NCI-H1417 (cell line): ENCODE results near the gene ODF4.
"Not testable (repeated sequence)": the region's sequence is repeated elsewhere in the genome, so short reads cannot be mapped to it uniquely, and the experiment has no call there.

Experiments used
- DNase-seq, 3 experiments: peaks; one replicate each; lab custom pipeline; 2025; lab: John Stamatoyannopoulos, UW

Gene ODF4

GRCh38 chr17:8326511-8327302 lies 12.9 kb upstream of the ODF4 start:
- DNase-seq: peak in 2 of 3 experiments; percentile 9 to 41

DNA sequence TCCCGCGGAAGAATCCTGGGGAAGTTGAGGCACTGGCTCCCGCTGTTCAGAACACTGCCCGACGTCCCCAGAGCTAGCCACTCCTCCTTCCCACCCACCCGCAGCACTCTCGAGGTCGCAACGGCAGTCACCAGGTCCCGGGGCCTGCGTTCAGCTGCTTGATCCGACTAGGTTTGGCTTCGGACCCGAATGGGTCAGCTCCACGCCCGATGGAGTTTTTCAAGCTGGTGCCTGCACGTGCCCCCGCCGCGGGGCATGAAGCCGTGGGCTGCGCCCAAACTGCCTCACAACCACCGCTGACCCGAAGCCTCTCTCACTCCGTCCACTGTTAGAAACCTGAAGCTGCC lies 12.4 kb upstream of the ODF4 start:
- DNase-seq: no peak

GRCh38 chr17:8332128-8332527 lies 7.5 kb upstream of the ODF4 start:
- DNase-seq: no peak

GRCh38 chr17:8332688-8333087 lies 7.0 kb upstream of the ODF4 start:
- peak in 1 of 3 experiments; percentile 1 for DNase-seq

DNA sequence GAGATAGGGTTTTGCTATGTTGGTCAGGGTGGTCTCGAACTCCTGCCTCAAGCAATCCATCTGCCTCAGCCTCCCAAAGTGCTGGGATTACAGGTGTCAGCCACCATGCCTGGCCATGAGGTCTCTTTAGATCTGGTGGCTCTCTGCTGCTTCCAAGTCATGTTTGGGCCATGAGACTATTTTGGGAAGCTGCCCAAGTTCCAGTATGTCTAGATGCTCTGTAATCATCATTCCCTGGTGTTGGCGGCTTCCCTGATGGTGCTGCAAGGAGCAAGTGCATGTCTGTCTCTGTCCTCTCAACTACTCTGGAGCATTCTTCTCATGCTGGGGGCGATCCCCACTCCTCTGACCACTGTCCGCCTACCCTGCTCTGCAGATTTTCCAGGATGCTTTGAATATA lies 6.4 kb upstream of the ODF4 start:
- no peak for DNase-seq

DNA sequence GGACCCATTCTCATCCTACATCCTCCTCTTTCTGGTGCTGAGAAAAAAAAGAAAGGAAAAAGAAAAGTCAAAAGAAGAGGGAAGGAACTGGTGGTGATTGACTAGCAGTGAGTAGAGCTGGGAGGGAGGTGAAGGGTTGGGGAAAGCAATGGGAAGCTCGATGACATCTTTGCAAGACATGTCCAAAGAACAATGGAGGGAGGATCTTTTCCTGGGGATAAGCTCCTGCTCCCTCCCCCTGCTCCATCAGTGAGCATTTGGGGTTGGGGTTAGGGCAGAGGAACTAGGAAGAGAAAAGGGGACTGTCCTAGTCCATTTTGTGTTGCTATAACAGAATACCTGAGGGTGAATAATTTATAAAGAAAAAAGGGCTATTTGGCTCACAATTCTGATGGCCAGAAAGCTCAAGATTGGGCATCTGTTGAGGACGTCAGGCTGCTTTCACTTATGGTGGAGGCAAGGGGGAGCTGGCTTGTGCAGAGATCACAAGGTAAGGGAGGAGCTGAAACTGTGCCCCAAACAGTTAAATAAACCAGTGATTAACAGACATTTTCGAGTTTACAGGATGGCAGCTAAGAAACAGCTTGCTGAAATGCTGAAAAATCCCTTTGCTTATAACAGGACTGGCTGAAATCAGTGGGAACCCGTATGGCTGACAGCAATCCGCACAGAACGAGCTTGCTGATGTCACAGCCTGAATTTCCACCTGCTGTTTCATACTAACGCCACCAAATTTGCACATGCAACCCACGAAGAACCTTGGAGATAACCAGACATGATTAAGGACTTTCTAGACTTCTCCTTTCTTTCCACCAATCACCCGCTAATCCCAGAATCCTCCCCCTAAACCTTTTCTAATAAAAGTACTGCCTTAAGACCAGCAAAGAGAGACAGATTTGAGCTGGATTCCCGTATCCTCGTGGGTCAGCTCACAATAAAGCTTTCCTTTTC lies 1.6 kb upstream of the ODF4 start:
- DNase-seq: peak in 1 of 3 experiments; percentile 1

- DNase-seq: no peak
These were observed 893 bp upstream of the ODF4 start for GRCh38 chr17:8338753-8339140.

- no peak for DNase-seq
These were observed 1.8 kb downstream of the ODF4 start for GRCh38 chr17:8341456-8341855.

DNA sequence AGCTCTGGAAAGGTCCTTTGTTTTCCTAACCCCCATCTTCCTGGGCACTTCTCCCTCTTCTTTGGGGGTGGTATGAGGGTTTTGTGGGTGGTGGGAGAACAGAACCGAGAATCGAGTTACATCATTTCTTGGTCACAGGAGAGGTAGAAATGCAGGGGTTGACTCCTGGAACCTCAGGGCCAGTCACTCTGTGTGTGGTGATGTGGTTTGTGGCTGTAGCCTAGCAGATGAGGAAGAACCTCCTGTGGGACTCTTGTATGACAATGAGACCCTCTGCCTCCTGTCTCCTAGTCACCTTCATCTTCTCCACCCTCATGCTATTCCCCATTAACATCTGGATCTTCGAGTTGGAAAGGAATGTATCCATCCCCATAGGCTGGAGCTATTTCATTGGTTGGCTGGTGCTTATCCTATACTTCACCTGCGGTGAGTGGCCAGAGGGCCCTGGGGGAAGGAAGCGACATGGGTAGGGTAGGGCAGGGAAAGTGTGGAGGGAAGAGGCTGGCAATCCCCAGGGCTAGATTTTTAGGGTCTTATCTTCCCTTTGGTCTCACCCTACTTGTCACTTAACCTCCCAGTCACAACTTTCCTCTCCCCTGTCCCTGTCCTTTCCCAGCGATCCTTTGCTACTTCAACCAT lies 5.5 kb downstream of the ODF4 start:
- no peak for DNase-seq

- DNase-seq: no peak
These were observed 6.5 kb downstream of the ODF4 start for GRCh38 chr17:8345951-8346665.

DNA sequence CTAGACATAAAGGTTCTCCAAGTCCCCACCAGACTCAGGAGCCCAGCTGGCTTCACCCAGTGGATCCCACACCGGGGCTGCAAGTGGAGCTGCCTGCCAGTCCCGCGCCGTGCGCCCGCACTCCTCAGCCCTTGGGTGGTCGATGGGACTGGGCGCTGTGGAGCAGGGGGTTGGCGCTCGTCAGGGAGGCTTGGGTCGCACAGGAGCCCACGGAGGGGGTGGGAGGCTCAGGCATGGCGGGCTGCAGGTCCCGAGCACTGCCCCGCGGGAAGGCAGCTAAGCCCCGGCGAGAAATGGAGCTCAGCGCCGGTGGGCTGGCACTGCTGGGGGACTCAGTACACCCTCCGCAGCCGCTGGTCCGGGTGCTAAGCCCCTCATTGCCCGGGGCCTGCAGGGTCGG lies 7.4 kb downstream of the ODF4 start:
- not testable (repeated sequence) for DNase-seq

DNA sequence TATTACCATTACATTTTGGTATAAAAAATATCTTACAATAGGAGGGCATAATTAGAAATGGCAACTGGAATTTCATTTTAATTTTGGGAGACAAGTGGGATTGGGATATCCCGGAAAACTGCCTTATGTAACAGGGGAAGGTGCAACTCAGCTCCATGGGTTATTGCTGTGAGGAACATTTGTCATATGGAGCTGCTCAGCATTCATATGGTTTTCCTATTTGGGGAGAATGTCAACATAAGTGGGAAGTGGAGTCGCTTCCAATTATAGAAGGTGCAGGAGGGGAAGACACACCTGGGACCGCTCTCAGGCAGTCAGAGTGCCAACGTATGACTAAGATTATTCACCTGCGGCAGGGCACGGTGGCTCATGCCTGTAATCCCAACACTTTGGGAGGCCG lies 10.7 kb downstream of the ODF4 start:
- no peak for DNase-seq

DNA sequence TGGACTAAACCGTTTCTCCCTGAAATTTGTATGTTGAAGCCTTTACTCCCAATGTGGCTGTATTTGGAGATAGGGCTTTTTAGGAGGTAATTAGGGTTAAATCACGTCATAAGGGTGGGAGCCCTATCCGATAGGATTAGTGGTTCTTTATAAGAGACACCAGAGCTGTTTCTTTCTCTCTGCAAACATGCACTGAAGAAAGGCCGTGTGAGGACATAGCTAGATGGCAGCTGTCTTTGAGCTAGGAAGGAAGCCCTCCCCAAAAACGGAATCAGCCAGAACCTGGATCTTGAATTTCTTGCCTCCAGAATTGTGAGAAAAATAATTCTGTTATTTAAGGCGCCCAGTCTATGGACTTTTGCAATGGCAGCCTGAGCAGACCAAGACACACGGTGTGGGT lies 14.1 kb downstream of the ODF4 start:
- no peak for DNase-seq

GRCh38 chr17:8354236-8354635 lies 14.6 kb downstream of the ODF4 start:
- no peak for DNase-seq

DNA sequence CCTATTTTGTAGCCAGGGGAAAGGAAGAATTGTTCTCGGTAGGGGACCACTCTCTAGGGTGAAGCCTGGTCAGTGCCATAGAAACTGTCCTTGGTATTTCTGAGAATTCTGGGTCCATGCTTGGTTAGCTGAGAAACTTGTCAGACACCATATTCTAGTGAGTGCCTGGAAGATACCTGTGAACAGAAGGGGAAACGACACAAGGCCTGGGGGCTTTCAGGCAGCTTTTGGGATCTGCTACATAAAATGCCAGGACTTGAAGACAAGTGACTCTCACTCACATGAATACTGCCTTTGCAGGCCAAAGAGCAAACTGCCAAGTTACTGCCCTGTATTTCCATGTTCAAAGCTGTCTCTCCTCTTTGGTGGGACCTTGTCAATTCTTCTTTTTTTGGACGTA lies 18.3 kb downstream of the ODF4 start:
- DNase-seq: no peak

DNA sequence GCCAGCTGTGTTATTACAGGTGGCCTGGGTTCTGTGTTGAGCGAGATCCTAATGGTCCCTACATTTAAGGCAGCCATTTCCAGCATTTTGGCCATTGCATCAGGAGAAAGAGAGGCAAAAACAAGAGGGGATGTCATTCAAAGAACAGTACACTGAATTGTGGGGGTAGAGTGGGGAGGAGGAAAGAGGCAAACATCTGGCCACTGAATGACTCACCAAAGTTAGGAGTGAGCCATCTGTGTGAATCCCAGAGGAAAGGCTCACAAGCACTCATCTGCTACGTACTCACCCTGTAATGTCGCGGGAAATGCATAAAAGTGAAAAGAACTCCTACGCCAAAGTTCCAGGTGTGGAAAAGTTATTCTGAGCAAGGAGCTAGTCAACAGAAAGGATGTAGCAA lies 20.1 kb downstream of the ODF4 start:
- peak in 2 of 3 experiments; percentile 4 to 46 for DNase-seq

DNA sequence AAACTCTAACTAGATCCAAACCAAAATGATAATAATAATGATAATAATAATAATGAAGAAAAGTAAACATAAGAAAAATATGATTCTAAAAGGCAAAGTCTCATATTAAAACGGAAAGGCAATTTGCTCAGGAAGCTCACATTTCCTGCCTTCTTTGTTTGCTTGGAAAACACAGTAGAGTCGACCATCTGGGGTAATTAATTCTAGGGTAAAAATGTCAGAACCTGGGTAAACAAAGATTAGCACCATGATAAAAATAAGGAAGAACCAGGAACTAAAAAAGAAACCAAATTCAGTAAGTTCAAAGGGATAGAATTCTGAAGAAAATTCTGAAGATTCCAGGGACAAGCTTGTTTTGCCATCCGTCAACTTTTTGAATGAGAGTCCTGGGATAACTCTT lies 20.6 kb downstream of the ODF4 start:
- DNase-seq: peak in 1 of 3 experiments; percentile 46

GRCh38 chr17:8360751-8361150 lies 21.1 kb downstream of the ODF4 start:
- no peak for DNase-seq

DNA sequence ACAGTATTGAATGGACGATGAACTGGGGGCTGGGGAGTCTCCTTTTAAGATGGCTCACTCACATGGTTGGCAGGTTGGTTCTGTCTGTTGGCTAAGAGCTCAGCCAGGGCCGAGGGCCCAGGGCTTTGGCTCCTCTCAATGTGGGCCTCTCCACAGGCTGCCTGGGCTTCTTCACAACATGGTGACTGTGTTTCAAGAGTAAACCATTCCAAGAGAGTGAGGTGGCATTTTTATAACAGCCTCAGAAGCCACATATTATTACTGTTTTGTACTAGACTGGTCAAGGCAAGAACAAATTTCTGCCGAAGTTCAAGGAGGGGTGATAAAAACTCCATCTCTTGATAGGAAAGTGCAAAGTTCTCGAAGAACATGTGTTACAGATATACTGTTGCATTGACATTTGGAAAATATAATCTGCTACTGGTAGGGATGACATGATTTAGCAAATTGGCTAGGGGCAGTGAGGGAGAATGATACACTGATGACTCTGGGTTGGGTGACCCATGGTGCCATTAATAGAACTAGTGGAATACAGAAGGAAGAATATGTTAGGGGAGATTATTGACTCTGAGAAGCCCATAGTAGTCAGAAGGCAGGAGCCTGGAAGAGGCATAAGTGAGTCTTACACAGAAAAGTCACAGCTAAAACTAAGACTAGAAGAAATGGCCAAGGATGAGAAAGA lies 23.2 kb downstream of the ODF4 start:
- DNase-seq: no peak

DNA sequence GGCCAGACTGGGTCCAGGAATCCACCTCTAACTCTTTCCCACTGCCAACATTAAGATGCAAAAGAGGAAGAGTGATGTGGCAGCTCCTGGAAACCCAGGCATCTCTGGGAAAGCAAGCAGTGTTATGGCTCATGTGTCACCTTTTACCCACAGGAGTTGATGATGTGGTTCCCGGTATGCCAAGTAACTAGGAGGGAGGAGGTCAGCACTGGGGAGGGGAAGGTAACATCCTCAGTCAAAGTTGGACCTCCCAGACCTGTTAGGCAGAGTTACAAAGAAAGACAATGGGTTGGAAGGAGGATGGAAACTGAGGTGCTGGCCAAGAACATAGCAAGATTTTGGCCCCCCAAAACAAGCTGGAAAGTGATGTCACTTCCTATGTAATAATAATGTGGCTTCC lies 25.5 kb downstream of the ODF4 start:
- DNase-seq: no peak

DNA sequence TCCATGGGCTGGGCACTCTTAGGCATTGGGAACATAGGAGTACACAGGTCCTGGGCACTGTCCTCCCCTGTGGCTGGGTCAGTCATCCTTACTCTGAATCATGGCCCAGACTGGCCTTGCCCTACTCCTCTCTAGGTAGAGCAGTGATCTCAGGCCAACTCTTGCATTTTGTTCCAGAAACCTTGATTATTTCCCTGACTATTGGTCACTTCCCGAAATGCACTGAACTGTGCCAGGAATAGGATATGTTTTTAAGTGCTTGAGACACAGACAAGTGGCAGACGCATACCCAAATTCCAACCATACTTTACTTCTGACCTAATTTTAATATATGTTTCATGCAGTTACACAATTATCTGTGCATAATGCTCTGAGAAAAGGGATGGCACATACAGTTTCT lies 26.6 kb downstream of the ODF4 start:
- DNase-seq: no peak
